Mesodermal cell (in vitro differentiated cells): ENCODE measurements around the gene LLGL1.

Experiments
- H3K27ac ChIP-seq: 2 replicates; pipeline ENCODE4 v1.7.0; 2013; ENCODE audit warnings: mild to moderate bottlenecking, low read depth, low read length, moderate library complexity; ENCODE audit not compliant: severe bottlenecking
- H3K36me3 ChIP-seq: 2 replicates; pipeline ENCODE4 v1.7.1; 2013; ENCODE audit warnings: mild to moderate bottlenecking, low read length, moderate library complexity; ENCODE audit not compliant: control insufficient read depth, insufficient read depth
- H3K4me1 ChIP-seq: one replicate; pipeline ENCODE4 v1.7.1; 2013; ENCODE audit warnings: mild to moderate bottlenecking, low read length; ENCODE audit not compliant: insufficient read depth, control insufficient read depth, poor library complexity, severe bottlenecking
- H3K4me3 ChIP-seq: 2 replicates; pipeline ENCODE4 v1.7.0; 2013; ENCODE audit warnings: low read length, control low read depth, mild to moderate bottlenecking; ENCODE audit not compliant: insufficient read depth, poor library complexity, severe bottlenecking; ENCODE audit errors: extremely low read depth
- H3K9me3 ChIP-seq: 2 replicates; pipeline ENCODE4 v1.7.1; 2013; ENCODE audit warnings: mild to moderate bottlenecking, low read length, moderate library complexity; ENCODE audit not compliant: control insufficient read depth
- WGBS, 2 experiments: methylation state at CpG; one replicate each; pipeline ENCODE4 v1.1.5; 2013; ENCODE audit warnings: missing lambda C conversion rate in 2 of 2; ENCODE audit not compliant: insufficient coverage in 2 of 2; 5-methylcytosine and 5-hydroxymethylcytosine counted together

The LLGL1 gene

DNA sequence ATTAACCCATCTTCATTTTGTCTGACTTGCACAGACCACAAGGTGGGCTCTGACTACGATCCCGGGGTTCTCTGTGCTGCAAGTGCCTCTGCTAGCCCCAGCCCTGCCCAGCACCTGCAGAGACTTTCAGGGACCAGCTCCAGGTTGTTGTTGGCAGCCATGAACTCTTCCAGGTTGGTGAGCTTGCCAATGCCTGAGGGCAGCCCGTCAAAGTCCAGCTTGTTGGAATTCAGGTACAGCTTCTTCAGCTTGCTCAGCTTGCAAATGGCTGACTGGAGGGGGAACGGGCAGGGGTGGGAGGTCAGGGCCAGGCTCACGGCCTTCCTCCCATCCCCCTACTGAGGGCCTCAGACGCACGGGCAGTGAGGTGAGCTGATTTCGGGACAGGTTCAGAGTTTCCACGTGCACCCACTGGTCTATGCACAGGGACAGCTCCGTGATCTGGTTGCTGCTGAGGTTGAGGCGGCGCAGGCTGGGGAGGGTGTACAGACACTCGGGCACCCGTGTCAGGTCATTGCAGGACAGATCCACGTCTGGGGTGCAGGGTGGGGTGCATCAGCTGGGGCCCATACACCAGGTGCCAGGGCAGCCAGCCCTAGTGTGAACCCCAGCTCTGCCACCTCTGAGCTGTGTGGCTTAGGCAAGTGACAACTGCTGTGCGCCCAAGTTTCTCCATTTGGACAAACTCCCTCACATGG, 27.9 kb downstream of the LLGL1 start:
- H3K9me3 ChIP-seq: no peaks in the 10 kb centered on the region
- 92 to 93% methylated on average over 15 to 16 of the region's 16 CpGs for WGBS, 2 experiments
- no peak overlapping the region for H3K27ac ChIP-seq
- no peak overlapping the region for H3K4me3 ChIP-seq
- H3K36me3 ChIP-seq: peaks cover 84% of the 10 kb centered on the region
- H3K4me1 ChIP-seq: peaks cover 12% of the 10 kb centered on the region

- peaks cover 12% of the 10 kb centered on the region for H3K4me1 ChIP-seq
- WGBS, 2 experiments: 96 to 98% methylated on average over 23 to 25 of the region's 27 CpGs
- peaks cover 75% of the 10 kb centered on the region for H3K36me3 ChIP-seq
- H3K9me3 ChIP-seq: no peaks in the 10 kb centered on the region
- H3K27ac ChIP-seq: no peak overlapping the region
- no peak overlapping the region for H3K4me3 ChIP-seq
Measured at GRCh38 chr17:18253947-18254821, 28.7 kb downstream of the LLGL1 start.

GRCh38 chr17:18254888-18255649, 29.6 kb downstream of the LLGL1 start:
- whole genome bisulfite sequencing, 2 experiments: 94 to 96% methylated on average over 6 of the region's 8 CpGs
- H3K36me3 ChIP-seq: peaks cover 71% of the 10 kb centered on the region
- no peak overlapping the region for H3K27ac ChIP-seq
- H3K4me3 ChIP-seq: no peak overlapping the region
- no peaks in the 10 kb centered on the region for H3K9me3 ChIP-seq
- peaks cover 16% of the 10 kb centered on the region for H3K4me1 ChIP-seq

DNA sequence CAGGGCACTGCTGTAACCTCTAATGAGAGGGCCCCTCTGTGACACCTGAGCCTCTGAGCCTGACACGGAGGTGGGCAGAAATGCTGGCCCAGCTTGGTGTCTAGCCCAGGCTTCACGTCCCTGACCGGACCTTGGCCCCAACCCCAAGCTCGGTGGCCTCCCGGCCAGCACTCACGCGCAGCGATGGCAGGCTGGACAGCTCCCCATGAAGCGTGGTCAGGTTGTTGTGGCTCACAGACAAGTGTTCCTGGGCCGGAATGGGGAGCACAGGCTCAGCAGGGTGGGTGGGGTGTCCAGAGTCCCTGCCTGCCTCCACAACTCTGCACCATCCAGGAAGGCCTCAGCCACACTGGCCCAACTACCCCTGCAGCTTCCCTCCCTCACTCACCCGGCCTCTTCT, 30.9 kb downstream of the LLGL1 start:
- Histone ChIP-seq H3K4me1 (peaks cover 18% of the 10 kb centered on the region), H3K27ac (no peak overlapping the region), H3K9me3 (no peaks in the 10 kb centered on the region), H3K4me3 (no peak overlapping the region), H3K36me3 (peaks cover 58% of the 10 kb centered on the region)
- 94 to 95% methylated on average over 9 to 10 of the region's 11 CpGs for WGBS, 2 experiments

- Histone ChIP-seq H3K36me3 (peaks cover 54% of the 10 kb centered on the region), H3K9me3 (no peaks in the 10 kb centered on the region), H3K4me1 (peaks cover 18% of the 10 kb centered on the region), H3K4me3 (peak overlapping the region; percentile 79), H3K27ac (no peak overlapping the region)
- WGBS, 2 experiments: 92 to 98% methylated on average over 5 to 7 of the region's 7 CpGs
Measured at GRCh38 chr17:18256776-18257175, 31.3 kb downstream of the LLGL1 start.

DNA sequence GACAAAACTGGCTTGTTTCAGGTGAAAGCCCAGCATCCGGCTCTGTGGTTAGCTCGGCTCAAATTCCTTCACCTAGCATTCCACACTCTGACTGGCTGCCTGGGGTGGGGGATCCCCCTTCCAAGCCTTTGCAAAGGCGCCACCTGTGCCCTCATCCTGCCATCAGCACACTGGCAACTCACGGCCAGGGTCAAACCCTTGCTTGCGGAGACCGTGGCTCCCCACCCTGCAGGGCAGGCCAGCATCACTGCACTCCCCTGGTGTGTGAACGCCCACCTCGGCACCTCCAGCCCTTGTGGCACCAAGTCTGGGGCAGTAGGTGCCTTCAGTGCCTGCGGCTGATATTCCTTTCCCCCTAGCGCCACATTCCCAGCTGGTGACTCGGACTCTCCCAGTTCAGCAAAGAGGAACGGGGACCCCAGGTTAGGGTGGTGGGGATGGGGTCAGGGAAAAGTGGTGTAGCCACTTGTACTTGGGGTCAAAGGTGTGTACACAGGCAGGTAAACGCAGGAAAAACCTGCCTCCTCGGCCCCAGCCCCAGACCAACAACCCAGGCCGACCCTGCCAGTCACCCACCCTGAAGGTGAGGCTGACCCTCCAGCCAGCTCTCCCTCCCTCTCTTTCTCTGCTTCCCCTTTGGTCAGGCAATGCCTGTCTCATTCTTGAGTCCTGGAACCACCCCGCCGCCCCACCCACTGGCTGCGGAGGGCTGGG, 32.0 kb downstream of the LLGL1 start:
- H3K27ac ChIP-seq: peak overlapping the region; percentile 92
- H3K4me3 ChIP-seq: peak overlapping the region; percentile 79
- peaks cover 47% of the 10 kb centered on the region for H3K36me3 ChIP-seq
- H3K4me1 ChIP-seq: peaks cover 21% of the 10 kb centered on the region
- WGBS, 2 experiments: 28 to 35% methylated on average over 9 to 14 of the region's 18 CpGs
- no peaks in the 10 kb centered on the region for H3K9me3 ChIP-seq

- Histone ChIP-seq H3K27ac (peak overlapping the region; percentile 92), H3K4me3 (peak overlapping the region; percentile 79), H3K9me3 (no peaks in the 10 kb centered on the region), H3K4me1 (peaks cover 21% of the 10 kb centered on the region), H3K36me3 (peaks cover 46% of the 10 kb centered on the region)
- 0% methylated on average over 4 to 12 of the region's 16 CpGs for WGBS, 2 experiments
Measured at GRCh38 chr17:18257982-18258355, 32.5 kb downstream of the LLGL1 start.

DNA sequence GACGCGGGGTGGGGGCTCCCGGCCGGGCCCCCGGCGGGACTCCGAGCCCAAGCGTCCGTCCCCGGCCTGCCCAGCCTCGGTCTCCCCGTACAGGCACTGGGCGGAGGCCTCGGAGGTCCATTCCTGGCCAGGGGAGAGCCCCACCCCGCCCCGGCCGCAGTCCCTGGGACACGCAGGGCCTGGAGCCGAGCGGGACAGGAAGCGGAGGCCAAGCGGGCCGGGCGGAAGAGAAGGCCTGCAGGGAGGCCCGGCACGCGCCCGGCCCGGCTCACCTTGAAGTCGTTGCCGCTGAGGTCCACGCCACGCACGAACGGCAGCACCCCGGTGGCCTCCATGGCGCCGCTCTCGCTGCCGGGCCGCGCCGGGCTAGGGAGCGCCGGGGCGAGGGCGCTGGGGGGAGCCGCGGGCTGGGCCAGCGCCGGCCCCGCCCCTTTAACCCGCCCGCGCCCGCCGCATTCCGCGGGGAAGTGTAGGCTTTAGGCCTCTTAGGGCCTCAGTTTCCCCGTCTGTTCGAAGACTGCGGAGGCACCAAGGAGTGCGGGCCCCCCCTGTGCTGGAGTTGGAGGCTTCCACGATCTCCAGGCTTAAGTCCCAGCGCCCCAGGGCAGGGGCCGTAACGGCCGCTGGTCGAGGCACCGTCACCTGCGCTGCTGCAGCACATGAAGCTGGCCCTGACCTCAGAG, 33.1 kb downstream of the LLGL1 start, which contains the start of gene FLII:
Gene FLII, minus strand, starts transcription at position 383 of the 683 bp plus-strand sequence. Its CDS starts 48 bp downstream, at position 335.
- H3K27ac ChIP-seq: peak within 1 kb of the TSS; percentile 92
- WGBS, 2 experiments: 3 to 5% methylated on average over 61 to 68 of the region's 71 CpGs
- H3K9me3 ChIP-seq: no peaks in the 10 kb centered on the region
- peaks cover 46% of the 10 kb centered on the region for H3K36me3 ChIP-seq
- peaks cover 21% of the 10 kb centered on the region for H3K4me1 ChIP-seq
- peak within 1 kb of the TSS; percentile 79 for H3K4me3 ChIP-seq

DNA sequence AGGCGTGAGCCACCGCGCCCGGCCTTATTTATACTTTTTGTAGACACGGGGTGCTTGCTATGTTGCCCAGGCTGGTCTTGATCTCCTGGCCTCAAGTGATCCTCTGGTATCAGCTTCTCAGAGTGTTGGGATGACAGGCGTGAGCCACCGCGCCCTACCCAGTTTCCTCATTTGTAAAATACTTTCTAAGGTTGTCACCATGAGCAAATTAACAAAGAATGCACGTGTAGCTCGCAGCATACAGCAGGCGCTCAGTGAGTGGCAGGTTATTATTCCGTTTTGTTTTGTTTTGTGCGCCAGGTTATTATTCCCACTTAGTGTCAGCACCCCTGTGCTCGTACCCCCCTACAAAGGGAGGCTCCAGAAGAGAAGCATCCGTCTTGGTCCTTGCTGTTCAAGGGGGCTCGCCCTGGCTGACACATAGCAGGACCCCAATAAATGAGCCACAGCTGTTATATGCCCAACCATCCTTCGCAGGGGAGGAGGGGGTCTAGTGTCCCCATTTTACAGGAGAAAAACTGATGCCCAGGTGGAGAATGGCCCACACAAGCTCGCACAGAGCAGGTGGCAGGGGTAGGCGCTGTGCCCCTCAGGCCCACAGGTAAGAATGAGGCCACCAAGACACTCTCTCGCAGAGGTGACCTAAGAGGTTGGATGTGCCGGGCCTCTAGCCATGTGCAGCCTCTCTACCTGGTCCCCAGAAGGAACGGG, 34.3 kb downstream of the LLGL1 start:
- Histone ChIP-seq H3K4me1 (peaks cover 21% of the 10 kb centered on the region), H3K4me3 (peak overlapping the region; percentile 81), H3K27ac (peak overlapping the region; percentile 89), H3K9me3 (no peaks in the 10 kb centered on the region), H3K36me3 (peaks cover 46% of the 10 kb centered on the region)
- WGBS, 2 experiments: 77 to 78% methylated on average over 21 to 22 of the region's 22 CpGs
